WERI-Rb-1 (cell line): ENCODE results near the gene KNDC1.

Experiments used
- DNase-seq: peaks from one replicate; pipeline ENCODE4 v3.0.0-alpha.2; 2020
- H3K27ac ChIP-seq: fragments of 250-450 bp; sonication (Bioruptor Pico); 2 replicates; pipeline ENCODE4 v1.5.1; 2020; ENCODE audit warnings: mild to moderate bottlenecking, moderate library complexity
- H3K27me3 ChIP-seq: fragments of 250-450 bp; sonication (Bioruptor Pico); 2 replicates; pipeline ENCODE4 v1.5.1; 2021; ENCODE audit warnings: mild to moderate bottlenecking, low read depth, moderate library complexity; ENCODE audit not compliant: insufficient read depth, severe bottlenecking
- H3K36me3 ChIP-seq: fragments of 250-450 bp; sonication (Bioruptor Pico); 2 replicates; pipeline ENCODE4 v1.5.1; 2020; ENCODE audit warnings: mild to moderate bottlenecking, moderate library complexity
- H3K4me3 ChIP-seq: 2 replicates; pipeline ENCODE4 v1.5.1; 2011; ENCODE audit warnings: low read depth, mild to moderate bottlenecking, control low read depth, low read length
- H3K9me3 ChIP-seq: fragments of 250-450 bp; sonication (Bioruptor Pico); 2 replicates; pipeline ENCODE4 v1.5.1; 2021; ENCODE audit warnings: mild to moderate bottlenecking, moderate library complexity; ENCODE audit not compliant: severe bottlenecking
- TF ChIP-seq, protein P1 (sequence below): IDR thresholded peaks from 2 replicates; pipeline ENCODE4 v1.5.1; 2011; ENCODE audit warnings: low read depth, mild to moderate bottlenecking, control low read depth, inconsistent platforms, low read length

The KNDC1 gene

DNA sequence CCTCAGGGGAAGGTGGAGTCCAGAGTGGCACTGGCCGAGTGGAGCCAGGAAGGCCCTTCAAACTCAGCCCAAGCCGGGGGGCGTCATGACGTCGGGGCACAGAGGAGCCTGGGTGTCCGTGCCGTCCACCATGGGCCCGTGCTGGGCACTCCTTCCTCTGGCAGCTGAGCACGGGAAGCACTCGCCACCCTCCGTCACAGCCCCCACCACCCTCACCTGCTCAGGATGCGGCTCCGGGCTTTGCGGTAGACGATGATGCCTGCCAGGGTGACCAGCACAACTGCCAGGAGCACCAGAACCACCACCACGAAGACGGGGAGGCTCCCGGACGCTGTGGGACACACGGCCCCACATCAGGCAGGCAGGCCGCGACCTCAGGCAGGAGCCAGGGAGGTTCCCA lies 108.5 kb downstream of the KNDC1 start:
- TF ChIP-seq, protein P1, sequence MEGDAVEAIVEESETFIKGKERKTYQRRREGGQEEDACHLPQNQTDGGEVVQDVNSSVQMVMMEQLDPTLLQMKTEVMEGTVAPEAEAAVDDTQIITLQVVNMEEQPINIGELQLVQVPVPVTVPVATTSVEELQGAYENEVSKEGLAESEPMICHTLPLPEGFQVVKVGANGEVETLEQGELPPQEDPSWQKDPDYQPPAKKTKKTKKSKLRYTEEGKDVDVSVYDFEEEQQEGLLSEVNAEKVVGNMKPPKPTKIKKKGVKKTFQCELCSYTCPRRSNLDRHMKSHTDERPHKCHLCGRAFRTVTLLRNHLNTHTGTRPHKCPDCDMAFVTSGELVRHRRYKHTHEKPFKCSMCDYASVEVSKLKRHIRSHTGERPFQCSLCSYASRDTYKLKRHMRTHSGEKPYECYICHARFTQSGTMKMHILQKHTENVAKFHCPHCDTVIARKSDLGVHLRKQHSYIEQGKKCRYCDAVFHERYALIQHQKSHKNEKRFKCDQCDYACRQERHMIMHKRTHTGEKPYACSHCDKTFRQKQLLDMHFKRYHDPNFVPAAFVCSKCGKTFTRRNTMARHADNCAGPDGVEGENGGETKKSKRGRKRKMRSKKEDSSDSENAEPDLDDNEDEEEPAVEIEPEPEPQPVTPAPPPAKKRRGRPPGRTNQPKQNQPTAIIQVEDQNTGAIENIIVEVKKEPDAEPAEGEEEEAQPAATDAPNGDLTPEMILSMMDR = no peak
- Histone ChIP-seq H3K36me3 (no peaks in the 10 kb centered on the region), H3K27ac (no peak overlapping the region), H3K27me3 (no peaks in the 10 kb centered on the region), H3K9me3 (no peaks in the 10 kb centered on the region), H3K4me3 (no peak overlapping the region)
- no peak for DNase-seq

DNA sequence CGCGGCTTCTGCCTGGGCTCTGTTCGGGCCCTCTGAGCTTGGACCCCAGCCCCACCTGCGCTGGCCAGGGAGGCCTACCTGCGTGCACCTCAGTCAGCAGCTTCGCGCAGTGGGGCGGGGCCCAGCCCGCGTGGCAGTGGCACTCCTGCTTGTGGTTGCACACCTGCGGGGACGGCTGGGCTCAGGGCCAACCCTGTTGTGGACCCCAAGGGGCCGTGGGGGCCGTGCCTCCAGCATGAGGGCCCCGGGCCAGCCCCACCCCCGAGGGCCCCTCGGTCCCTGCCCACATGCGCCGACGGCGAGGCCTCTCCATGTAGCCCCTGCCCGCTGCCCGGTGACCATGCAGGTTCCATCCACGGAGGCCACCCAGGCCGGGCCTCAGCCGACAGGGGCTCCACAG lies 109.3 kb downstream of the KNDC1 start:
- no peaks in the 10 kb centered on the region for H3K9me3 ChIP-seq
- TF ChIP-seq, protein P1 = no peak
- no peaks in the 10 kb centered on the region for H3K36me3 ChIP-seq
- H3K27me3 ChIP-seq = no peaks in the 10 kb centered on the region
- no peak overlapping the region for H3K4me3 ChIP-seq
- no peak overlapping the region for H3K27ac ChIP-seq
- no peak for DNase-seq

DNA sequence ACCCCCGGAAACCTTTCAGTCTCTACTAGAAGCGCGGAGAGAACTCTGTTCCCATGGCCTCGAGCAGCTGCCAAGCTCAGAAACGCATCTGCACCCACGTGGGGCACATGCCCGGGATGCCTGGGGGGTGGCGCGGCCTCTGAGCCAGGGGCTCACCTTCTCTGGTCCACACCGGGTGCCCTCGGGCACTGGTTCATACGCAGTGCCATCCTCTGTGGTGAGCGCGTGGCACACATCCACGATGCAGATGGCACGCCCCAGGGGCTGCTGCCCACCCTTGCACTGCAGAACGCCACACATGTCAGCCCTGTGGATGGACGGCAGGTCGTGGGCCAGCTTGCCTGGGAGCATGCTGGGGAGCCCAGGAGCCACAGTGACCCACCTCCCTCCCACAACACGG lies 110.2 kb downstream of the KNDC1 start:
- Histone ChIP-seq H3K36me3 (no peaks in the 10 kb centered on the region), H3K27ac (no peak overlapping the region), H3K27me3 (no peaks in the 10 kb centered on the region), H3K9me3 (no peaks in the 10 kb centered on the region), H3K4me3 (no peak overlapping the region)
- DNase-seq = no peak
- TF ChIP-seq, protein P1 = no peak

DNA sequence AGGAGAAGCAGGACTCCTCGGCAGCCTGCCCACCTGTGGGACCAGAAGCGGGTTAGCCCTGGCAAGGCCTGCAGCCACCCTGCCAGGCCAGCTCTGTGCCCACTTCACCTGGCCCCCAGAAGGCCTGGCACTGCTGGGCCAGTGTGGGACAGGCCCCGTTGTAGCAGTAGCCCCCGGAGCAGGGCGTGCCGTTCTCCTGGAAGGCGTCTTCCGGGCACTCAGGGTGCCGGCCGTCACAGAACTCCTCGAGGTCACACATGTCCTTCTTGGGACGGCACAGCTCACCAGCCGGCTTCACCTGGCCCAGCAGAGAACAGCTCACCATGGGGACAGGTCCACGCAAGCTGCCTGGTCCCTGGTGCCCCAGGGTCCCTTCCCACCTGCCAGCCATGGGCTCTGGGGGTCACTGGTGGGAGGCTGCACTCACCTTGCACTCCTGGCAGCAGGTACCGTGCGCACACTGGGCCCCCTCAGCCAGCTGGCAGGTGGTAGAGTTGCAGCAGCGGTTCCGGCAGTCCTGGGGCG lies 110.8 kb downstream of the KNDC1 start:
- TF ChIP-seq, protein P1 = no peak
- peaks cover 2% of the 10 kb centered on the region for H3K27me3 ChIP-seq
- DNase-seq = no peak

DNA sequence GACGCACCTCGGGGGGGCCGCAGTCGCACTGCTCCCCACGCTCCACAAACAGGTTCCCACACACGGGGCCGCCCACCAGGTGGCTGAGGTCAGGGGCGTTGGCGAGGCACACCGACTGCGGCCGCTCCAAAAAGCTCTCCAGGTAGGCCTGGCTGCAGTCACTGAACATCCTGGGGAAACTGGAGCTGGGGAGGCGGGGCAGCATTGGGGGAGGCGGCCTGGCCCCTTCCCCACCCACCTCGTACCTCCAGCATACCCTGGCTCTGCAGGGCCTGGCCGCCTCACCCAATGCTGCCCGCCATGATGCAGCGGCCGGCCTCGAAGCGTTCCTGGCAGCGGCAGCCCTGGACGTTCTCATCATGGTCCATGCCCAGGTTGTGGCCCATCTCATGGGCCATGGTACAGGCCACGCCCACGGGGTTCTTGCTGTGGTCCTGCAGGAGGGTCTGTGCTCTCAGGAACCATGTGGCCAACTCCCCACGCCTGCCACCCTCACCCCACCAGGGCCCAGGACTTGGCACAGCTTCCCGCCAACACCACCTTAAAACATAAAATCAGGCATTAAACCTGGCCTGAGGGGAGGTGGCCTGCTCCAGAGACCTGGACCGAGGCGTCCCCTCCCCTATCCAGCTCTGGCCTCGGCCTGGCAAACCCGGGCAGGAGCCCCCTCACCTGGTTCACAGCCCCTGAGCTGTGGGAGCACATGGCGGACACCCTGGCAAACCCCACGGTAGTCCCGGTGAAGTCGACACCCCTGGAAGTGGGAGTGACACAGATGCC lies 111.7 kb downstream of the KNDC1 start:
- H3K9me3 ChIP-seq = no peaks in the 10 kb centered on the region
- DNase-seq = no peak
- H3K27ac ChIP-seq = no peak overlapping the region
- no peak overlapping the region for H3K4me3 ChIP-seq
- no peaks in the 10 kb centered on the region for H3K36me3 ChIP-seq
- TF ChIP-seq, protein P1 = no peak
- peaks cover 10% of the 10 kb centered on the region for H3K27me3 ChIP-seq

More for the DNA sequence above, 110.8 kb downstream of the KNDC1 start:
- no peak overlapping the region for H3K4me3 ChIP-seq
- no peak overlapping the region for H3K27ac ChIP-seq
- no peaks in the 10 kb centered on the region for H3K9me3 ChIP-seq
- H3K36me3 ChIP-seq = no peaks in the 10 kb centered on the region
